ENCODE measurements around the gene BRD3. TPM values are rescaled to one million over a fixed set of nuclear protein-coding genes. Genes with fewer than 3 reads are reported as not detected.

Gene BRD3
- total and polyA plus RNA-seq, 8 donors, result 8.8 to 36.3 (median 16.5) TPM

DNA sequence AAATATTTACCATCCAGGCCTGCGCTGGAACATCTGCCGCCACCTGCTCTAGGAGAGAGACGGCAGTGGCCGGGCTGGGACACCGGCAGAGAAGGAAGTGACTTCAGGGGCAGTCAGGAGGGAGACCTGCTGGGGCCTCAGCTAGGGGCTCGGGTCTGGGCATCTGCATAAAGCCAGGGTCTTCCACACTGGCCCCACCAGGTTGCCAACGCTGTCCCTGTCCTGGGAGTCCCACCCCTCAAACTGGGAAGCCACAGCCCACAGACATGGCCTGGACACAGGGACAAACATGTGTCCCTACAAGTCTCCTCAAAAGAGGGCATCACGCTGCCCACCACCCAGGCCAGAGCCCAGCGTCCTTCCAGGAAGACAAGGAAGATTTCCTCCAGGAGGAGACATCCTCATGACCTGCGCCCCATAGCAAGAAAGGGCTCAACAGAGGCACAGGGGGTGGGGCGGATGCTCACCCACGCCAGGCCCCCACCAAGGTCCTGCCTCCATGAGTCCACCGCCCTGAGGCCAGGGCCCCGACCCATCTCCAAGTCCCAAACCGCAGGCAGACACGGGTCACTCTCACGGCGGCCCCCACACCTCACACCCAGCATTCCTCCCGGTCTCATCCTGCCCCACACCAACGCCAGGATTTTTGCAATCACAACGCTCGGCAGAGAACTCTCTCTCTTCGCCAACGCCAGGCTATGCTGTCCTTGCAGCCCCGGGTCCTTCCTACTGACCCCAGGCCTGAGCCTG lies 84.7 kb downstream of the BRD3 start:
- H3K27ac ChIP-seq, result no peak overlapping the region
- peaks cover 40 to 50% (median 46%) of the 10 kb centered on the region in 3 donors for H3K4me1 ChIP-seq
- peak in 3 of 6 donors; percentile 30 to 67 (median 50) for DNase-seq
- no peaks in the 10 kb centered on the region for H3K27me3 ChIP-seq
- intact Hi-C loops (cut with DNase I), result no loop called here
- H3K9me3 ChIP-seq, result no peaks in the 10 kb centered on the region
- ATAC-seq, result no peak
- FAIRE-seq, result no peak
- WGBS, 2 donors, result 80 to 84% methylated on average over 25 of the region's 25 CpGs
- no peaks in the 10 kb centered on the region for H3K36me3 ChIP-seq
- TF ChIP-seq, protein P1, sequence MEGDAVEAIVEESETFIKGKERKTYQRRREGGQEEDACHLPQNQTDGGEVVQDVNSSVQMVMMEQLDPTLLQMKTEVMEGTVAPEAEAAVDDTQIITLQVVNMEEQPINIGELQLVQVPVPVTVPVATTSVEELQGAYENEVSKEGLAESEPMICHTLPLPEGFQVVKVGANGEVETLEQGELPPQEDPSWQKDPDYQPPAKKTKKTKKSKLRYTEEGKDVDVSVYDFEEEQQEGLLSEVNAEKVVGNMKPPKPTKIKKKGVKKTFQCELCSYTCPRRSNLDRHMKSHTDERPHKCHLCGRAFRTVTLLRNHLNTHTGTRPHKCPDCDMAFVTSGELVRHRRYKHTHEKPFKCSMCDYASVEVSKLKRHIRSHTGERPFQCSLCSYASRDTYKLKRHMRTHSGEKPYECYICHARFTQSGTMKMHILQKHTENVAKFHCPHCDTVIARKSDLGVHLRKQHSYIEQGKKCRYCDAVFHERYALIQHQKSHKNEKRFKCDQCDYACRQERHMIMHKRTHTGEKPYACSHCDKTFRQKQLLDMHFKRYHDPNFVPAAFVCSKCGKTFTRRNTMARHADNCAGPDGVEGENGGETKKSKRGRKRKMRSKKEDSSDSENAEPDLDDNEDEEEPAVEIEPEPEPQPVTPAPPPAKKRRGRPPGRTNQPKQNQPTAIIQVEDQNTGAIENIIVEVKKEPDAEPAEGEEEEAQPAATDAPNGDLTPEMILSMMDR (IDR thresholded peaks at IDR 0.05), result no peak
- no peak overlapping the region for H3K4me3 ChIP-seq

GRCh38 chr9:133981958-133982681 lies 85.7 kb downstream of the BRD3 start:
- no peak for FAIRE-seq
- peak overlapping the region in 1 of 4 donors; percentile 17 for H3K27ac ChIP-seq
- no peaks in the 10 kb centered on the region for H3K9me3 ChIP-seq
- ATAC-seq, result no peak
- peak in 3 of 6 donors; percentile 37 to 72 (median 58) for DNase-seq
- WGBS, 2 donors, result 63 to 73% methylated on average over 28 of the region's 28 CpGs
- H3K36me3 ChIP-seq, result no peaks in the 10 kb centered on the region
- no peak overlapping the region for H3K4me3 ChIP-seq
- H3K4me1 ChIP-seq, result peaks cover 47 to 60% (median 53%) of the 10 kb centered on the region in 3 donors
- intact Hi-C loops (cut with DNase I), result no loop called here
- no peaks in the 10 kb centered on the region for H3K27me3 ChIP-seq
- TF ChIP-seq, protein P1 (IDR thresholded peaks at IDR 0.05), result no peak

- no peak for FAIRE-seq
- ATAC-seq, result no peak
Observed at GRCh38 chr9:133981589-133981957, 86.3 kb downstream of the BRD3 start.

GRCh38 chr9:133980864-133981588 lies 86.8 kb downstream of the BRD3 start:
- H3K4me1 ChIP-seq, result peaks cover 53 to 69% (median 58%) of the 10 kb centered on the region in 3 donors
- H3K4me3 ChIP-seq, result no peak overlapping the region
- WGBS, 2 donors, result 53% methylated on average over 24 to 25 of the region's 25 CpGs
- peak in 3 of 6 donors; percentile 37 to 68 (median 65) for DNase-seq
- intact Hi-C loops (cut with DNase I), result no loop called here
- peak overlapping the region; percentile 75 to 90 (median 78) for H3K27ac ChIP-seq
- no peaks in the 10 kb centered on the region for H3K27me3 ChIP-seq
- H3K9me3 ChIP-seq, result no peaks in the 10 kb centered on the region
- ATAC-seq, result peak in 3 of 4 donors; percentile 6 to 14 (median 9)
- FAIRE-seq, result no peak
- H3K36me3 ChIP-seq, result no peaks in the 10 kb centered on the region
- TF ChIP-seq, protein P1 (IDR thresholded peaks at IDR 0.05), result no peak

More at GRCh38 chr9:133981589-133981957, 86.3 kb downstream of the BRD3 start:
- Histone ChIP-seq H3K4me1 (peaks cover 52 to 65% (median 53%) of the 10 kb centered on the region in 3 donors), H3K27ac (peak overlapping the region in 1 of 4 donors; percentile 17), H3K4me3 (no peak overlapping the region), H3K27me3 (no peaks in the 10 kb centered on the region), H3K36me3 (no peaks in the 10 kb centered on the region), H3K9me3 (no peaks in the 10 kb centered on the region)
- WGBS, 2 donors, result 75 to 79% methylated on average over 14 of the region's 14 CpGs
- TF ChIP-seq, protein P1 (IDR thresholded peaks at IDR 0.05), result no peak
- DNase-seq, result peak in 2 of 6 donors; percentile 22 to 57
- intact Hi-C loops (cut with DNase I), result no loop called here

Other genes with a start within 250 kb of the BRD3 start
- gene VAV2, start 75.7 kb downstream of the BRD3 start, total RNA-seq, result 10 to 100 TPM; 25.7 to 41.0 (median 34.4) TPM
- gene VAV2, start 75.7 kb downstream of the BRD3 start, polyA plus RNA-seq, result 10 to 100 TPM; 20.5 to 35.1 TPM
- 10 to 100 TPM in 1 of 6 donors, 1 to 10 TPM in 5; 6.0 to 12.5 (median 7.3) TPM for gene BRD3OS, start 42.5 kb downstream of the BRD3 start, total RNA-seq
- gene BRD3OS, start 42.5 kb downstream of the BRD3 start, polyA plus RNA-seq, result 1 to 10 TPM; 4.8 to 9.8 TPM
- gene WDR5, start 68.1 kb upstream of the BRD3 start, total RNA-seq, result 10 to 100 TPM; 14.0 to 20.2 (median 15.9) TPM
- gene WDR5, start 68.1 kb upstream of the BRD3 start, polyA plus RNA-seq, result 10 to 100 TPM; 18.0 to 26.1 TPM
- 10 to 100 TPM; 17.0 to 91.5 (median 64.8) TPM for gene RNU6ATAC, start 96.5 kb upstream of the BRD3 start, total RNA-seq
- not detected for gene RNU6ATAC, start 96.5 kb upstream of the BRD3 start, polyA plus RNA-seq

Measured in pancreas (tissue), 10 donors.